Astrocyte (in vitro differentiated cells and primary cell): ENCODE data around the gene LAMB1. TPM values are rescaled to one million over a fixed set of nuclear protein-coding genes. Genes with fewer than 3 reads are reported as not detected.
A peak's percentile ranks its signal among the peaks of the same experiment; 100 is the strongest.

Experiments used
- DNase-seq: peaks from one replicate; pipeline ENCODE4 v3.0.0-alpha.2; 2010; ENCODE audit warnings: low read depth
- FAIRE-seq: peaks from 2 replicates; lab custom pipeline; 2011; peaks lifted over from hg19 to GRCh38; lab: Jason Lieb, UNC
- H2AFZ ChIP-seq: 2 replicates; pipeline ENCODE4 v1.6.0; 2012; ENCODE audit warnings: low read depth, low read length, inconsistent platforms
- H3K27ac ChIP-seq: 2 replicates; pipeline ENCODE4 v1.5.1; 2011; ENCODE audit warnings: low read depth, low read length, inconsistent platforms
- H3K27me3 ChIP-seq: 2 replicates; pipeline ENCODE4 v1.6.0; 2011; ENCODE audit warnings: low read length, inconsistent platforms; ENCODE audit not compliant: insufficient read depth
- H3K36me3 ChIP-seq: 2 replicates; pipeline ENCODE4 v1.5.1; 2011; ENCODE audit warnings: low read length, inconsistent platforms; ENCODE audit not compliant: insufficient read depth
- H3K4me1 ChIP-seq: 2 replicates; pipeline ENCODE4 v1.5.1; 2011; ENCODE audit warnings: low read length, inconsistent platforms; ENCODE audit not compliant: insufficient read depth
- H3K4me2 ChIP-seq: 2 replicates; pipeline ENCODE4 v1.6.0; 2012; ENCODE audit warnings: low read length, inconsistent platforms
- H3K4me3 ChIP-seq: 2 replicates; pipeline ENCODE4 v1.5.1; 2011; ENCODE audit warnings: low read depth, mild to moderate bottlenecking, low read length, inconsistent platforms; ENCODE audit not compliant: insufficient read depth
- H3K79me2 ChIP-seq: 2 replicates; pipeline ENCODE4 v1.6.0; 2012; ENCODE audit warnings: mild to moderate bottlenecking, low read length, inconsistent platforms; ENCODE audit not compliant: insufficient read depth
- H3K9ac ChIP-seq: 2 replicates; pipeline ENCODE4 v1.6.0; 2012; ENCODE audit warnings: mild to moderate bottlenecking, low read length, inconsistent platforms
- H3K9me3 ChIP-seq: 2 replicates; pipeline ENCODE4 v1.5.1; 2012; ENCODE audit warnings: low read depth, mild to moderate bottlenecking, low read length, inconsistent platforms; ENCODE audit not compliant: insufficient read depth
- H4K20me1 ChIP-seq: 2 replicates; pipeline ENCODE4 v1.6.0; 2012; ENCODE audit warnings: low read length, inconsistent platforms; ENCODE audit not compliant: insufficient read depth
- H3K27ac Mint-ChIP-seq: one replicate; pipeline ENCODE4 v1.8.0; 2021; ENCODE audit warnings: mild to moderate bottlenecking, mixed read lengths; ENCODE audit not compliant: unreplicated experiment
- H3K27me3 Mint-ChIP-seq: one replicate; pipeline ENCODE4 v1.8.0; 2021; ENCODE audit warnings: low read depth, mixed read lengths; ENCODE audit not compliant: unreplicated experiment
- H3K36me3 Mint-ChIP-seq: one replicate; pipeline ENCODE4 v1.8.0; 2021; ENCODE audit warnings: low read depth, mixed read lengths; ENCODE audit not compliant: unreplicated experiment
- H3K4me1 Mint-ChIP-seq: one replicate; pipeline ENCODE4 v1.8.0; 2021; ENCODE audit warnings: low read depth, mixed read lengths; ENCODE audit not compliant: unreplicated experiment
- H3K4me3 Mint-ChIP-seq: one replicate; pipeline ENCODE4 v1.8.0; 2021; ENCODE audit warnings: mild to moderate bottlenecking, moderate library complexity, mixed read lengths; ENCODE audit not compliant: unreplicated experiment
- H3K9me3 Mint-ChIP-seq: one replicate; pipeline ENCODE4 v1.8.0; 2021; ENCODE audit warnings: mild to moderate bottlenecking, mixed read lengths; ENCODE audit not compliant: unreplicated experiment
- EZH2 ChIP-seq: IDR thresholded peaks from 2 replicates; pipeline ENCODE4 v1.6.1; 2012; ENCODE audit warnings: mild to moderate bottlenecking, low read length, inconsistent platforms; ENCODE audit not compliant: insufficient read depth
- total RNA-seq: library from RNA; stranded (reverse); gene quantifications from 2 replicates; pipeline ENCODE4 v1.2.1, GENCODE V29; 2021
- TF ChIP-seq, protein P1 (sequence below): IDR thresholded peaks from 2 replicates; pipeline ENCODE4 v1.5.1; 2011; ENCODE audit warnings: low read depth, mild to moderate bottlenecking, inconsistent platforms, low read length, moderate library complexity; ENCODE audit not compliant: insufficient read depth

LAMB1 gene
- total RNA-seq, 1 donor from 2014 or later, result 403 TPM

DNA sequence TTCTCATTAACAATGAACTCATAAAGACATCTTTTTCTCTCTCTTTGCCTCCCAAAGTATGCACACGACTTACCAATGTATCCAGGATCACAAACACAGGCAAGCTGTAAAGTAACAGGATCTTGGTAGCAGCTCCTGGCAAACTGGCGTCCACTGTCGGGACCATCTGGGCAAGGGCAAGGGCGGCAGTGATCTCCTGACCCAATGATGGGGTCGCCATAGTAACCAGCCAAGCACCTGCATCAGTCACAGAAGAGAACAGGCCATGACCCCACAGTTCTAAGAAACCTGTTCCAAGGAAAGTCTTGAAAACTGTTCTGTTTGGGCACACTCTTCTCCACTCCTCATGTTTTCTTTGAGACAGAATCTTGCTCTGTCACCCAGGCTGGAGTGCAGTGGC is 47.6 kb downstream of the LAMB1 start:
- H3K4me2 ChIP-seq, result no peak overlapping the region
- DNase-seq (no peak), FAIRE-seq (no peak)
- peaks cover 48% of the 10 kb centered on the region for H3K4me1 ChIP-seq
- Mint-ChIP-seq H3K27me3 (no peaks in the 10 kb centered on the region), H3K9me3 (no peaks in the 10 kb centered on the region), H3K4me3 (no peak overlapping the region), H3K36me3 (peaks cover 45% of the 10 kb centered on the region), H3K27ac (no peak overlapping the region), H3K4me1 (peaks cover 34% of the 10 kb centered on the region)
- H3K27me3 ChIP-seq, result no peaks in the 10 kb centered on the region
- peaks cover 26% of the 10 kb centered on the region for H3K79me2 ChIP-seq
- no peak overlapping the region for H3K27ac ChIP-seq
- TF ChIP-seq, protein P1, sequence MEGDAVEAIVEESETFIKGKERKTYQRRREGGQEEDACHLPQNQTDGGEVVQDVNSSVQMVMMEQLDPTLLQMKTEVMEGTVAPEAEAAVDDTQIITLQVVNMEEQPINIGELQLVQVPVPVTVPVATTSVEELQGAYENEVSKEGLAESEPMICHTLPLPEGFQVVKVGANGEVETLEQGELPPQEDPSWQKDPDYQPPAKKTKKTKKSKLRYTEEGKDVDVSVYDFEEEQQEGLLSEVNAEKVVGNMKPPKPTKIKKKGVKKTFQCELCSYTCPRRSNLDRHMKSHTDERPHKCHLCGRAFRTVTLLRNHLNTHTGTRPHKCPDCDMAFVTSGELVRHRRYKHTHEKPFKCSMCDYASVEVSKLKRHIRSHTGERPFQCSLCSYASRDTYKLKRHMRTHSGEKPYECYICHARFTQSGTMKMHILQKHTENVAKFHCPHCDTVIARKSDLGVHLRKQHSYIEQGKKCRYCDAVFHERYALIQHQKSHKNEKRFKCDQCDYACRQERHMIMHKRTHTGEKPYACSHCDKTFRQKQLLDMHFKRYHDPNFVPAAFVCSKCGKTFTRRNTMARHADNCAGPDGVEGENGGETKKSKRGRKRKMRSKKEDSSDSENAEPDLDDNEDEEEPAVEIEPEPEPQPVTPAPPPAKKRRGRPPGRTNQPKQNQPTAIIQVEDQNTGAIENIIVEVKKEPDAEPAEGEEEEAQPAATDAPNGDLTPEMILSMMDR, result no peak
- TF ChIP-seq EZH2, result no peak
- peaks cover 70% of the 10 kb centered on the region for H4K20me1 ChIP-seq
- no peak overlapping the region for H2AFZ ChIP-seq
- H3K4me3 ChIP-seq, result no peak overlapping the region
- peaks cover 86% of the 10 kb centered on the region for H3K36me3 ChIP-seq
- H3K9me3 ChIP-seq, result no peaks in the 10 kb centered on the region
- no peak overlapping the region for H3K9ac ChIP-seq

DNA sequence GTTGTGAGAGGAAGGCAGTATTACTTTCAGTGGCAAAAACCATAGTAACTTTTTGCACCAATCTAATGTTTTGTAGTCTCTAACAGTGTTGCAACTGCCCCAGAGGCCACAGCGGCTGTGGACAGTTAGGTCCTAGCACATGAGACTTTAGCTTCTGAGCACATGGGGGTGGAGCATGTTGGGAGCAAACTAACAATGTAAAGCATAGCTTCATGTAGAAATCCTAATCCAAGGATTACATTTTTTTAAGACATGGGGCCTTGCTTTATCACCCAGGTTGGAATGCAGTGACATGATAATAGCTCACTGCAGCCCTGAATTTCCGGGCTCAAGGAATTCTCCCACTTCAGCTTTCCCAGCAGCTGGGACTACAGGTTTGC is 49.0 kb downstream of the LAMB1 start:
- Histone ChIP-seq H3K4me3 (no peak overlapping the region), H3K9me3 (no peaks in the 10 kb centered on the region), H3K4me1 (peaks cover 53% of the 10 kb centered on the region), H3K9ac (peak overlapping the region; percentile 35), H3K79me2 (peaks cover 17% of the 10 kb centered on the region), H4K20me1 (peaks cover 55% of the 10 kb centered on the region), H2AFZ (no peak overlapping the region), H3K36me3 (peaks cover 75% of the 10 kb centered on the region), H3K4me2 (peak overlapping the region; percentile 57), H3K27ac (peak overlapping the region; percentile 19), H3K27me3 (no peaks in the 10 kb centered on the region)
- H3K4me3 Mint-ChIP-seq, result no peak overlapping the region
- peaks cover 37% of the 10 kb centered on the region for H3K36me3 Mint-ChIP-seq
- TF ChIP-seq, protein P1, result no peak
- TF ChIP-seq EZH2, result no peak
- no peak for DNase-seq
- H3K27ac Mint-ChIP-seq, result peak overlapping the region; percentile 21
- FAIRE-seq, result no peak
- H3K4me1 Mint-ChIP-seq, result peaks cover 41% of the 10 kb centered on the region
- no peaks in the 10 kb centered on the region for H3K9me3 Mint-ChIP-seq
- H3K27me3 Mint-ChIP-seq, result no peaks in the 10 kb centered on the region

DNA sequence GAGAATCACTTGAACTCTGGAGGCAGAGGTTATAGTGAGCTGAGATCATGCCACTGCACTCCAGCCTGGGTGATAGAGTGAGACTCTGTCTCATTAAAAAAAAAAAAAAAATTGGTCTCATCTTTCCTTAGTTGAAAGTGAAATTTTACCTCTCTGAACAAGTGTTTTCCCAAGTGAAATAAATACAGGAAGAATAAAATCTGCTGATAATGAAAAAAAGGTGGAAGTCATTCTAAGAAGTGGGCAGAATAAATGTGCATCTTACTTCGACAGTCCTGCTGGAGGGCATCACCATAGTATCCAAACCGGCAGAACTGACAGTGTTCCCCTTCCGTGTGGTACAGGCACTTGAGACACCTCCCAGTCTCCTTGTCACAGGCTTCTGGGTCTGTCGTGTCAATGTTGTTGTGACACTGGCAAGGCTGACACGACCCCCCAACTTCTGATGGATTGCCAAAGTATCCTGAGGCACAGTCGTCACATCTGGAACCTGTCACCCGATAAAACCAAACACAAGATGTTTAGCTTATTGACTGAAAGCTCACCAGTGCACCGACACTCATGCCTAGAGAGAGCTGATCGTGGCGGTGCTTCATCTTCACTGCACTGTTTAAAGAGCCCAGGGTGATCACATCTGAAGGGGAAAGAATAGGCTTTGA is 49.6 kb downstream of the LAMB1 start:
- Histone ChIP-seq H3K9ac (peak overlapping the region; percentile 35), H4K20me1 (peaks cover 54% of the 10 kb centered on the region), H3K4me2 (peak overlapping the region; percentile 57), H3K36me3 (peaks cover 73% of the 10 kb centered on the region), H3K9me3 (no peaks in the 10 kb centered on the region), H2AFZ (no peak overlapping the region), H3K79me2 (peaks cover 17% of the 10 kb centered on the region), H3K4me3 (no peak overlapping the region), H3K4me1 (peaks cover 56% of the 10 kb centered on the region), H3K27me3 (no peaks in the 10 kb centered on the region), H3K27ac (peak overlapping the region; percentile 19)
- H3K27me3 Mint-ChIP-seq, result no peaks in the 10 kb centered on the region
- H3K27ac Mint-ChIP-seq, result peak overlapping the region; percentile 21
- FAIRE-seq (no peak), DNase-seq (no peak)
- no peaks in the 10 kb centered on the region for H3K9me3 Mint-ChIP-seq
- peak overlapping the region; percentile 47 for H3K4me3 Mint-ChIP-seq
- TF ChIP-seq, protein P1, result no peak
- TF ChIP-seq EZH2, result no peak
- peaks cover 40% of the 10 kb centered on the region for H3K36me3 Mint-ChIP-seq
- H3K4me1 Mint-ChIP-seq, result peaks cover 37% of the 10 kb centered on the region
